ENCODE measurements around the gene NANS. TPM values are rescaled to one million over a fixed set of nuclear protein-coding genes. Genes with fewer than 3 reads are reported as not detected.
"Not testable (repeated sequence)": the region's sequence is repeated elsewhere in the genome, so short reads cannot be mapped to it uniquely, and the experiment has no call there.

Gene NANS
- total RNA-seq, 1 experiment from 2014 or later = 84.9 TPM

DNA sequence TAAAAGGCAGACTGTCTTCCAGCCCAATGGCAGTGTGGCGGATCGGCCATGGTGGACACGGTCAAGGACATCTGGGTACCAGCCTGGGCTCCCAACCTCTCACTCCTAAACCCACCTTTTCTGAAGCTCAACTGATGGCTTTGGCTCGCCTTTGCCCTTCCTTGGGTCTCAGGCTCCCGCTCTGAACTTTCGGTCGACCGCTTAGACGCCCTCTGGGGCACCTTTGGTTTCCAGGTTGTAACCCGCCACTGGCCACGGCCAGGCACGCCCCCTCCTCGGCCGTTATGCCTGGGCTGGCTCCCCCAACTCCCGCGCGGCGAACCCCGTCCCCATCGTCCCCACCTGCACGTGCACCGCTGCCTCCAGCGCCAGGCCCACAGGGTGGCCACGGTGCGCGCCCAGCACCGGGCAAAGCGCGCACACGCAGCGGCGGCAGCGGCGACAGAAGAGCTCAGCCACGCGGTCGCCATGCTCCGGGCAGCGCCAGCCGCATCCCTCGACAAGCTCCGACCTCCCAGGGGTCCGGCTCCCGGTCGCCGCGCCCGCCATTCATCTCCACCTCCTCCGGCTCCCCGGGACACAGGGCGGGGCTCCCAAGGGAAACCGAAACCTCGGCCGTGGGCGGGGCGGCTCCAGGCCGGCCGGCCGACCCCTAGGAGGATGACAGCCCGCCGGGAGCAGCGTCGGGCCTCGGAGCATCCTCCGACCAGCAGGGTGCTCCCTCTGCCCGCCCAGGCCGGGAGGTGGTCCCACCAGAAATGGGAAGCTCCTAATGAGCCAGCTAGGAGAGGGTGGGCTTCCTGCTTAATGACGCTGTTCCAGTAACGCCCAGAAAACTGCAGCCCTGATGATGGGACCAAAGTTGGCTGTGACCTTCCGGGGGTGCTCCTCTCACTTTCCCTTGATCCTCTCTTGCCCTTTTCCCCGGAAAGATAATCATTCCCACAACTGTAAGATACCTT is 62.4 kb downstream of the NANS start, which contains the start of gene TRIM14:
TSS of gene TRIM14 (minus strand) at position 583 of the 962 bp plus-strand sequence. CDS start at position 549, 34 bp downstream.
- peak within 1 kb of the TSS; percentile 80 for H3K4me3 ChIP-seq
- H3K27me3 ChIP-seq (ENCODE audit: insufficient read depth, low read depth) = no peaks in the 10 kb centered on the region
- intact Hi-C loops (cut with micrococcal nuclease; ENCODE audit: unreplicated experiment) = loop anchor here (2.0 kb wide), 2 partner anchors 24 to 50 kb away; no protein-coding TSS in a partner anchor
- TF ChIP-seq EZH2 (IDR thresholded peaks at IDR 0.05; ENCODE audit: low read depth) = no peak
- TF ChIP-seq, protein P1, sequence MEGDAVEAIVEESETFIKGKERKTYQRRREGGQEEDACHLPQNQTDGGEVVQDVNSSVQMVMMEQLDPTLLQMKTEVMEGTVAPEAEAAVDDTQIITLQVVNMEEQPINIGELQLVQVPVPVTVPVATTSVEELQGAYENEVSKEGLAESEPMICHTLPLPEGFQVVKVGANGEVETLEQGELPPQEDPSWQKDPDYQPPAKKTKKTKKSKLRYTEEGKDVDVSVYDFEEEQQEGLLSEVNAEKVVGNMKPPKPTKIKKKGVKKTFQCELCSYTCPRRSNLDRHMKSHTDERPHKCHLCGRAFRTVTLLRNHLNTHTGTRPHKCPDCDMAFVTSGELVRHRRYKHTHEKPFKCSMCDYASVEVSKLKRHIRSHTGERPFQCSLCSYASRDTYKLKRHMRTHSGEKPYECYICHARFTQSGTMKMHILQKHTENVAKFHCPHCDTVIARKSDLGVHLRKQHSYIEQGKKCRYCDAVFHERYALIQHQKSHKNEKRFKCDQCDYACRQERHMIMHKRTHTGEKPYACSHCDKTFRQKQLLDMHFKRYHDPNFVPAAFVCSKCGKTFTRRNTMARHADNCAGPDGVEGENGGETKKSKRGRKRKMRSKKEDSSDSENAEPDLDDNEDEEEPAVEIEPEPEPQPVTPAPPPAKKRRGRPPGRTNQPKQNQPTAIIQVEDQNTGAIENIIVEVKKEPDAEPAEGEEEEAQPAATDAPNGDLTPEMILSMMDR (conservative IDR thresholded peaks at IDR 0.05) = peak; percentile 45; the same call in 1 of the 2 replicates
- H3K4me2 ChIP-seq = peak within 1 kb of the TSS; percentile 95
- peak within 1 kb of the TSS; percentile 96 for H2AFZ ChIP-seq
- H4K20me1 ChIP-seq (ENCODE audit: insufficient read depth) = no peaks in the 10 kb centered on the region
- no peaks in the 10 kb centered on the region for H3K9me2 ChIP-seq (ENCODE audit: insufficient read depth)
- no TSS peak for BruUV-seq (replicated peaks)
- peaks cover 29% of the 10 kb centered on the region for H3K4me1 ChIP-seq (replicated peaks; ENCODE audit: insufficient read depth)
- H3K79me2 ChIP-seq (ENCODE audit: low read depth) = no peaks in the 10 kb centered on the region
- CTCF ChIA-PET = interaction anchor here (0.7 to 0.9 kb wide), 2 partner anchors 73 to 657 kb away, joined by 3 read pairs; partner anchors contain the start of gene CORO2A
- no peaks in the 10 kb centered on the region for H3K36me3 ChIP-seq (ENCODE audit: low read depth)
- no peak within 1 kb of the TSS for H3K27ac ChIP-seq
- DNase-seq = peak in 1 of 2 experiments; percentile 69
- H3F3A ChIP-seq (ENCODE audit: insufficient read depth, low read depth) = peaks cover 5% of the 10 kb centered on the region; the same call in 1 of the 2 replicates
- POLR2A ChIA-PET (ENCODE audit: unreplicated experiment) = interaction anchor here (0.9 to 1.2 kb wide), 2 partner anchors 73 to 104 kb away, joined by 3 to 4 read pairs; partner anchors contain the start of gene CORO2A
- H3K9me3 ChIP-seq (ENCODE audit: insufficient read depth, low read depth) = no peaks in the 10 kb centered on the region

DNA sequence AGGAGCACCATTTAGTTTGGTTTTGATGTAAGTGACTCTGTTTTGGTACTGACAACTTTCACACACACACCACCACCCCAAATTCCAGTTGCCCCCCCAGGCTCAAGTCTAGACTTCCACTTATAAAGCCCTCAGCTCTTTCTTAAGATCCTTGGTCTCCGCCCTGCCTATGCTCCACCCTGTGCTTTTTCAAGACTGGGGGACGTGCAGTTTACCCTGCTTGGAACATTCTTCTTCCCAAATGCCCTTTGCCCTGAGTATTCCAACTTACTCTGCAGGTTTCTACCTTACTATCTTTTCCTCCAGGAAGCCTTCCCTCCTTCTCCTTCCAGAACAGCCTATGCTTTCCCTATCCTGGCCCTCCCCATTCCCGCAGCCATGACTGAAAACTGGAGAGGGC is 63.9 kb downstream of the NANS start:
- H2AFZ ChIP-seq = no peak overlapping the region
- BruUV-seq (replicated peaks) = no TSS peak
- no peak overlapping the region for H3K4me3 ChIP-seq
- ChIA-PET CTCF (interaction anchor here (0.6 to 1.3 kb wide), 4 partner anchors 46 to 137 kb away, joined by 3 to 5 read pairs (median 3); partner anchors contain the start of gene CORO2A), POLR2A (ENCODE audit: unreplicated experiment) (interaction anchor here (0.6 to 1.2 kb wide), 2 partner anchors 36 to 83 kb away, joined by 4 to 9 read pairs; no protein-coding TSS in a partner anchor)
- peaks cover 29% of the 10 kb centered on the region for H3K4me1 ChIP-seq (replicated peaks; ENCODE audit: insufficient read depth)
- H3K27me3 ChIP-seq (ENCODE audit: insufficient read depth, low read depth) = no peaks in the 10 kb centered on the region
- no peak for DNase-seq
- no peaks in the 10 kb centered on the region for H4K20me1 ChIP-seq (ENCODE audit: insufficient read depth)
- no peak overlapping the region for H3K4me2 ChIP-seq
- peaks cover 5% of the 10 kb centered on the region; the same call in 1 of the 2 replicates for H3F3A ChIP-seq (ENCODE audit: insufficient read depth, low read depth)
- H3K9me3 ChIP-seq (ENCODE audit: insufficient read depth, low read depth) = no peaks in the 10 kb centered on the region
- no peaks in the 10 kb centered on the region for H3K79me2 ChIP-seq (ENCODE audit: low read depth)
- peak overlapping the region; percentile 26; the same call in 1 of the 2 replicates for H3K27ac ChIP-seq
- H3K36me3 ChIP-seq (ENCODE audit: low read depth) = no peaks in the 10 kb centered on the region
- no peaks in the 10 kb centered on the region for H3K9me2 ChIP-seq (ENCODE audit: insufficient read depth)
- no peak for TF ChIP-seq EZH2 (IDR thresholded peaks at IDR 0.05; ENCODE audit: low read depth)
- TF ChIP-seq, protein P1 (conservative IDR thresholded peaks at IDR 0.05) = no peak
- intact Hi-C loops (cut with micrococcal nuclease; ENCODE audit: unreplicated experiment) = loop anchor here (2.0 kb wide), 1 partner anchor 40 kb away; no protein-coding TSS in a partner anchor

DNA sequence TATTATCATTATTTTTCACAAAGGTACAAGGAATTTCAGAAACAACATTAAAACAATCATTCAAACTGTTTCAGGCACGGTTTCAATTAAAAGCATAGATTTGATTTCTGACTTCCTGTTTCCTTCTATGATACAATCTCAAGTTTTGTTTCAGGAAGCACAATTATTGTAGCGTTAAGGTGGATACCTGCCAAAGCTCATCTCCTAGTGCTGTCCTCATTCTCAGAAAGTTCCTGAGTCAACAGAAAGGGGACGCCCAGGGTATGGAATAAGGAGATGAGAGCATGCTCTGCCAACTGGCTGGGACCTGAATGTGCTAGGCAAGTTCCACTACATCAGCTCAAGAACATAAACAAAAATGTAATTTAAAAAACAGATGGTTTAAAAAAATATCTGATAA is 64.5 kb downstream of the NANS start:
- peak; percentile 45 to 61 for DNase-seq
- Histone ChIP-seq H4K20me1 (ENCODE audit: insufficient read depth) (no peaks in the 10 kb centered on the region), H3K79me2 (ENCODE audit: low read depth) (no peaks in the 10 kb centered on the region), H3K4me1 (replicated peaks; ENCODE audit: insufficient read depth) (peaks cover 29% of the 10 kb centered on the region), H3K36me3 (ENCODE audit: low read depth) (no peaks in the 10 kb centered on the region), H2AFZ (no peak overlapping the region), H3K4me2 (no peak overlapping the region), H3F3A (ENCODE audit: insufficient read depth, low read depth) (peaks cover 5% of the 10 kb centered on the region; the same call in 1 of the 2 replicates), H3K9me3 (ENCODE audit: insufficient read depth, low read depth) (no peaks in the 10 kb centered on the region), H3K4me3 (no peak overlapping the region), H3K27me3 (ENCODE audit: insufficient read depth, low read depth) (no peaks in the 10 kb centered on the region), H3K9me2 (ENCODE audit: insufficient read depth) (no peaks in the 10 kb centered on the region), H3K27ac (0 out of 2 replicates have a peak overlapping the region, but pooled peaks have one; percentile 26)
- no TSS peak for BruUV-seq (replicated peaks)
- intact Hi-C loops (cut with micrococcal nuclease; ENCODE audit: unreplicated experiment) = loop anchor here (1.0 to 2.0 kb wide), 2 partner anchors 40 to 72 kb away; no protein-coding TSS in a partner anchor
- no peak for TF ChIP-seq EZH2 (IDR thresholded peaks at IDR 0.05; ENCODE audit: low read depth)
- TF ChIP-seq, protein P1 (conservative IDR thresholded peaks at IDR 0.05) = no peak
- ChIA-PET POLR2A (ENCODE audit: unreplicated experiment) (interaction anchor here (1.2 kb wide), 1 partner anchor 82 kb away, joined by 9 read pairs; no protein-coding TSS in a partner anchor), CTCF (interaction anchor here (0.6 to 1.3 kb wide), 4 partner anchors 46 to 136 kb away, joined by 3 to 5 read pairs (median 3); partner anchors contain the start of gene CORO2A)

DNA sequence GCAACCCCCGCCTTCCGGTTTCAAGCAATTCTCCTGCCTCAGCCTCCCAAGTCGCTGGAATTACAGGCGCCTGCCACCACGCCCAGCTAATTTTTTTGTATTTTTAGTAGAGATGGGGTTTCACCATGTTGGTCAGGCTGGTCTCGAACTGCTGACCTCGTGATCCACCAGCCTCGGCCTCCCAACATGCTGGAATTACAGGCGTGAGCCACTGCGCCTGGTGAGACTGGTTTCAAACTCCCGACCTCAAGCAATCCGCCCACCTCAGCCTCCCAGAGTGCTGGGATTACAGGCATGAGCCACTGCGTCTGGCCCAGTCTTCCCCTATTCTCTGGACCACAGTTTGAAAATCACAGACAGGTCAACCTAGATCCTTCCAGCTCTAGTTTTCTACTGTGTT is 67.6 kb downstream of the NANS start:
- H2AFZ ChIP-seq; H3K9me3 ChIP-seq (ENCODE audit: insufficient read depth, low read depth); H4K20me1 ChIP-seq (ENCODE audit: insufficient read depth); H3K4me2 ChIP-seq; H3K27ac ChIP-seq; H3K36me3 ChIP-seq (ENCODE audit: low read depth); CTCF ChIA-PET; BruUV-seq (replicated peaks); H3K79me2 ChIP-seq (ENCODE audit: low read depth); DNase-seq; intact Hi-C loops (cut with micrococcal nuclease; ENCODE audit: unreplicated experiment); H3F3A ChIP-seq (ENCODE audit: insufficient read depth, low read depth); H3K9me2 ChIP-seq (ENCODE audit: insufficient read depth); H3K4me3 ChIP-seq; H3K27me3 ChIP-seq (ENCODE audit: insufficient read depth, low read depth); POLR2A ChIA-PET (ENCODE audit: unreplicated experiment): not testable (repeated sequence)
- H3K4me1 ChIP-seq (replicated peaks; ENCODE audit: insufficient read depth) = peaks cover 23% of the 10 kb centered on the region
